ENCODE results near the gene SLC38A2. TPM values are rescaled to one million over a fixed set of nuclear protein-coding genes. Genes with fewer than 3 reads are reported as not detected.

The SLC38A2 gene
- total RNA-seq, 1 experiment from 2014 or later: 497 TPM

DNA sequence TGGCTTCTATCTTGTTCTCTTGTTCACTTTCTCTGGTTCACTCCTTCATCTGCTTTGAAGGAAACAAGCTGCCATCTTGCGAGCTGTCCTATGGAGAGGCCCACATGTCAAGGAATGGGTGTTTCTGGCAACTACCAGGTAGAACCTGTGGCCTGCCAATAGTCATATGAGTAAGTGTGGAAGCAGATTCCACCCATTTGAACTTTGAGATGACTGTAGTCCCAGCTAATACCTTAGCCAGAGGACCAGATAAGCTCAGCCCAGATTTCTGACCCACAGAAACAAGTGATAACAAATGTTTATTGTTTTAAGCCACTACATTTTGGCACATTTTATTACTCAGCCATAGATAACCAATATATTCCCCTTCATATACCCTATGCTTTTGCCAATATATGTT lies 4.0 kb upstream of the SLC38A2 start:
- no peak for DNase-seq (ENCODE audit: low read depth)

DNA sequence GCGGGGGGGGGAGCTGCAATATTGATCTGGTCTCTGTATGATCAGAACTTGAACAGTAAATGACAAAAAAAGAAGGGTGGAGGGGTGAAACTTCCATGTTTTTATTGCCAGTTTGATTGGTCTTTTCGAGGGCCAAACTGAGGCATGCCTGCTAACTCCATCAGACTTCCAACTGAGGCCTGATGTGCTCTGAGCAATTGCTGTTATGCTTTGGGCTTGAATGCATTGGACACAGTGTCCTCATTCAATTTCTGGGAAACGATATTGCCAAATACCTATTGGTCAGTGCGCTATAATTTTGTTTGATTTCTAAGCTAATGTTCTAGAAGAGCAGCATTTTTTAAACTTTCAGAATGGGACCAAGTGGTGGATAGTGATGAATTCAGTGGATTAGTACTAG lies 2.1 kb upstream of the SLC38A2 start:
- DNase-seq (ENCODE audit: low read depth): no peak

DNA sequence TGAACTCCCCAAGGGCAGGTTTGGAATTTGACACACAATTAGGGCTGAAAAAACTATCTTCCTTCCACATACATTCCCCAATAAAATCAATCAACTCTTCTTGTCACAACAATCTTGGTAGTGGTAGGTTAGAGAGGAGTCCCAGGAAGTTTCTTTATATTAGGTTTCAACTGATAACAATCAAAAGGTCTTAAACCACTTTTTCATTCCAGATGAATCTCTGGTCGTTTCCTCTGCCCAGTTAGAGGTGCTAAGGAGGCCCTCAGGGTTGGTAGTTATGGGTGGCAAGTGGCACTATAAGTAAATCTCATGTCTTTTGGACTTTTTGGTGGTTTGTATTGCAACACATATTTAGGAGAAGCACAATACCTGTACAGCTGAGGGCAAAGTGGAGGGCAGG lies 1.7 kb upstream of the SLC38A2 start:
- DNase-seq (ENCODE audit: low read depth): no peak

DNA sequence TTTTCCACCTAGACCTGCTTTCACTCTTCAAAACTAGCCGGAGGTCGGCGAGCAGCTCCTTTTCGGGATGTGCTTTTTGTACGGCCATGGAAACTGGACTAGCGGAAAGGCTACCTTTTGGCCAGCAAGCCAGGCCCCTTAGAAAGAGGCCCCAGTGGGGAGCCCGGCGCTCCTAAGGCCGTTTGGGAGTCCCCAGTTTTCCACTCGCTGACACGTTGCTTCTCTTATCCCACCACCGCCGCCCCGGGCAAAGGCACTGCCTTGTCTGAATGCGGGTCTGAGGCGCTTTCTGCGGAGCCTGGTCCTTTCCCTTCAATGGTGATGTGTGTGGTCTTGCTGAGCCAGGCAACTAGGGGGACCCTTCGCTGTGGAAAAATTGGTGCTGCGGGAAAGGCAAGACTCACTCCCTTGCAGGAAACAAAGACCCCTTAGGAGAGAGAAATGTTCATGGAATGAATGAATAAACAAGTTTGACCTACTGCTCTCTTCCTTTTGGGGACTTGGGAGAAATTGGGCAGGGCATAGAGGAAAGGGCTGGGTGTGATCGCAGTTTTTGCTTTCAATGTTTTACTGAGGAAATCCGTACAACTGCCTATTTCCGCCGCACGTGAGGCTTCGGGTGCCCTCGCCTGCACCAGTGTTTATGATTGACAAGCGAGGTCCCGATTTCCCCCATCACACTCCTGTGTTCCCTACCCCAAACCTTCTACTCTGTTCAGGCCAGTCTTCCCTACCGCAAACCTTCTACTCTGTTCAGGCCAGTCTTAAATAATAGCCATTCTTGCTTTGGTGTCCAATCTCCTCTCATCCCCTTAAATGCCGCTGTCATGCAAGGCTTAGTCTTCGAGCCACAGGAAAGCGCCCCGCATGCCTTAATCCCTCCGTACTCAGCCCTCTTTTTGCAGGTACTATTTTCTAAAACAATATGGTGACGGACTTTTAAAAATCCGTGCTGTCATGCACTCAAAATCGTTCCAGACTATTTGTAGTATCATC lies 1.0 kb upstream of the SLC38A2 start:
- DNase-seq (ENCODE audit: low read depth): peak; percentile 57

DNA sequence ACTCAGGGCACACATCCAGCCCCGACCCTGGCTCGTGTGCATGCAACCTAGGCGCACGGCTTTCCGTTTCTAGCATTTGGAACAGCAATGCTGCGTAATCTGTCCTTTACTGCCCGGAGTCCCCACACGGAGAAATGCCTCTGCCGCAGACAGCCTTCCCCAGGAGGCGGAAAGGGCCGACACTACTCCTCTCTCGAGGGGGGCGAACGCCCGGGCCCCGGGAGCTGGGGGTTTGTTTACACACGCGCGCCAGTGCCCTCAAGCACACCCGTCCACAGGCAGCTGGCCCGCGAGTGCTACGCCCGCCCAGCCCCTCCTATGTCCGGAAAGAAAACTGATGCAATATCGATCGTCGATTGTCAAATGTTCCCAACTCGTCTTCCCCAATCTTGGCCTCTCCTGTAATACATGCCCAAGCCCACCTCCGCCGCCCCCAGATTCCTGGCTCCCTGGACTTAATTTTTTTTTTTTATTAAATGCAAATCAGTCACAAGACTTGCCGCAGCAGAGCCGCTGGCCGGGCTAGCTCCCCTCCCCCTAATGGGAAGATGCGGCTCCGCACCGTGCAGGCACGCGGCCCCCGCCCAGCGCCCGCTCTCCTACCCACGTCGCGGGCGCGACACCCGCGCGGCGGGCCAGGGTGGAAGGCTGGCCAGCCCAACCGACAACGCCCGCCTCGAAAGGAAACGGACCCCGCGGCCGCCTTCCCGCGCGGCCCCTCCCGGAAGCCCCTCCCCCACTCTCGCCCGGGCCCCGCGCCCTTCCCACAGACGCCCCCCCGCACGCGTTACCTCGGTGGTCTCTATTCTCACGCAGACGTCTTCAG lies 642 bp downstream of the SLC38A2 start:
- DNase-seq (ENCODE audit: low read depth): peak; percentile 61

DNA sequence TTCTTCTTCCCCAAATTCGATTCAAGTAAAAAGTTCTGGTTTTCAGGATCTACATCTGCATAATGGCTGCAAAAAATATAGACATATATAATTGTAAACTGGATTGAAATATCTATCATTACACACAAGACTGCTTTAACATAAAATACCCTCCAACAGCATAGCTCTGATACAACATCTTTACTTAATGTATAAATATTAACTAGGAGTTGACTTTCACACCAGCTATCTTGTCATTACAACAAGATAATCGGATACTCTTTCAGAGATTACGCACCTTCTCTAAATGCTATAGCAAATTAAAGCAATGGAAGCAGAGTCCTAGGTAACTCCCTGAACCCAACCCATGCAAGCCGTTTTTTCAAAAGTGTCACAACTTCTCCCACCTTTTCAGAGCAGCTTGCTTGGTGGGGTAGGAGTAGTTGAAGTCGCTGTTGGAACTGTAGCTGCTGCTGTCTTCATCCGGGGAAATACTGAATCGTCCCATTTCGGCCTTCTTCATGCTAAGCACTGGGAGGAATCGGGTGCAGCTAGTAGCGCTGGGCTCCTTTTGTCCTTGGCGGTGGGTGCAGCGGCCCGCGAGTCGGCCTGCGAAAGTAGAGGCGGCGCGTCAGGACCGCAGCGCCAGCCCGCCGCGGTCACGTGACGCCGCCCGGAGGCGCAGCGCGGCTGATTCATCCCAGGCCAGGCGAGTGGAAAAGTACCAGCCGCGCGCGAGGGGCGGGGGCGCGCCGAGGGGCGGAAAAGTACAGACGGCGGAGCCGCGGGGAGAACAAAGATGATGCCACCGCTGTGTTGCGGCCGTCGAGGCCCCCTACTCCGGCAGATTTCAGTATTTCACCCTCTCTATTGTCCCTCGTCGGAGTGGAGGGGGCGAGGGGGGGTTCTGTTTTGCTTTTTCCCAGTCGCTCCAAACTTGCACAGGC lies 1.5 kb downstream of the SLC38A2 start:
- peak; percentile 89 for DNase-seq (ENCODE audit: low read depth)

DNA sequence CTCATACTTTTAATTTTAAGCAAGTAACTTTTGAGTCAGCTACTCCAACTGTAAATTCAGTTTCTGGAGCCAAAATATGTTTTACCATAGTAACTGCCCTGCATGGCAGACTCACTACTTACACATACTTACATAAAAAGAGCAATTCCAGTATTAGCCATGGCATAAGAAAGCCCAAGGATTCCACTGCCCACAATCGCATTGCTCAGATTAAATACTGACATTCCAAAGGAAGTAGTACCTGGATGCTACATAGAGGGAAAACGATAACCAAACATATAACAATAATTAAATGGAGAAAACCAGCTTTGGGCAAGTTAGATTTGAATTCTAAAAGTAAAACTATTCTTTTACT lies 2.2 kb downstream of the SLC38A2 start:
- peak; percentile 25 for DNase-seq (ENCODE audit: low read depth)

DNA sequence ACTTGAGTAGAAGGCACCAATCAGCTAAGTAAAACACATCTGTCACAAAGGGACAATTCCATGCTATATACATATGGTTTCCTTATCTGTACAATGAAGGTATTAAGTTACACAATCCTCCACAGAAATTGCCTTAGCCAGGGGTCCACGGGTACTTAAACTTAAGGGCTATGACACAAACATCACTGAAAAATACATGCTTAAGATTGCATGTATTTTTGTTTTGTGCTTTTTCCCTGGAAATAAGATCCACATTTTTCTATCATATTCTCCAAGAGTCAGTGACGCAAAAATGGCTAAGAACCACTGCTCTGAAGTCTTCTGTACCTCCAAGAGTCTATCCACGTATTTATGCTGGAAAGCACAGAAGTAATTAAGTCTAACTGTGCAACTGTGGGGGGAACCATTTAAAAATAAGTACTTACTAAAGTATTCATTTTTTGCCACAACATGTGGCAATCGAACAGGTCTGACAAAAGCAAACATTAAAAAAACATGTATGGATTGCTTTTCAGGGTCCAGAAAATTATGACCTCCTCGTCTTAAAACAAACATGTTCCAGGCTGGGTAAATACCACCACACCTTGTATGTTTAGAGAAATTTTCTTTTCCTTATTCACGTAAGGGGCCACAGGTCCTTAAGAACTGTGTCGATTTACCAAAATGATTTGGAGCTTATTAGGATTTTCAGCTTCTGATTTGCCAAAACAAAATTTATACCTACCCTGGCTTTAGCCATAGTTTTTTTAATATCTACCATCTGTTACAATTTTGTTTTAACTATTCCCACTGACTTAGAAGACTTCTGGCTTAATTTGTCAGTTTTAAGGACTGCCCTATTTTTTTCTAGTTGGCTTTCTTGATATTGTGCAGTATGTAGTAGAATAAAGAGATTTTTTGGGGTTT lies 2.8 kb downstream of the SLC38A2 start:
- DNase-seq (ENCODE audit: low read depth): no peak

DNA sequence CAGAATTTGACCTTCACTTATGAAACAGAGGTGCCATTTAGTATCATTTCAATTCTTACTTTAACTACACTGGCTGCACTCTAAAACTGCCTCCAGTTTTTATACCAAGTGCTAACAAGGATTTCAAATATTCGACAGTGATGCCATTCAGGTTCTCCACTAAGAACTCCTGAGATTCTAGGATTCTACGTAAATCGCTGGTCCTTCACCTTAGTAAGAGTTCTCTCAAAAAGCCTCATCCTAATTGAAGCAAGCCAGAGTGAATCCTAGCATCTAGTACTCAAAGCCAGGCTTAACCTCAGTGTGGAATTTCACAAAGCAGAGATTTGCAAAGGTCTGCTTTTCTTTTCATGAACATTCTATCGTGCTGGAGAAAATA lies 3.5 kb downstream of the SLC38A2 start:
- no peak for DNase-seq (ENCODE audit: low read depth)

DNA sequence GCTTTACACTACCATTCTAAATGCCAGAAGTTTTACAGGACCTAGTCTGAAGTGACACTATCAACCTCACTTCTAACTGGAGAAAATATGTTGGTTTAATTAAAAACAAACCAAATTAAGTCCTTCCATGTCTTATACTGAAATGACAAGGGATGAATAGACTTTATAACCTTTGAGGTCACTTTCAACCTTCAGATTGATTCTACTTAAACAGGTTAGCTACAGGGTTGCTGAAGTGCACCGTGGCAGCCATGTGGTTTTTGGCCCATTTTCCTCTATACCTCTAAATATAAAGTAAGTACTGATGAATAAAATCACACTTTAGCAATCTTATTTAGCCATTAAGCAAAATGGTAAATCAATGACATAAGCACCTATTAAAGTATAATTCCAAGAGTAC lies 3.9 kb downstream of the SLC38A2 start:
- DNase-seq (ENCODE audit: low read depth): no peak

DNA sequence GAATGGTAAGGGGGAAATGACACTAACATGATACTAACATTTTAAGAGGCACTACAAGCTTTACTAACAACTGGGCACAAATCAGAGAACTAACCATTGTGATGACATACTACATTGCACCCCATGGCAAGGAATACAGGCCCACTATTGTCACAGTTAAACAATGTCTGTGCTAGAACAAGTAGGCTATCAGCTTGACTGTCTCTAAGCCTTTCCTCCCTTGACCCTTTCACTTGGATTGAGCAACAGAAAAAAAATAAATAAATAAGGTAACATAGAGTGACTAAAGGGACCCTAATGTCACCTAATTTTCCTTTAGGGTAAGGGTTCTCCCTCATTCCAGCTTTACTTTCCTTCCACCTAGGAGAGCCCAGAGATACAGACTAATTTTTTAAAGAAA lies 4.4 kb downstream of the SLC38A2 start:
- DNase-seq (ENCODE audit: low read depth): peak; percentile 22

DNA sequence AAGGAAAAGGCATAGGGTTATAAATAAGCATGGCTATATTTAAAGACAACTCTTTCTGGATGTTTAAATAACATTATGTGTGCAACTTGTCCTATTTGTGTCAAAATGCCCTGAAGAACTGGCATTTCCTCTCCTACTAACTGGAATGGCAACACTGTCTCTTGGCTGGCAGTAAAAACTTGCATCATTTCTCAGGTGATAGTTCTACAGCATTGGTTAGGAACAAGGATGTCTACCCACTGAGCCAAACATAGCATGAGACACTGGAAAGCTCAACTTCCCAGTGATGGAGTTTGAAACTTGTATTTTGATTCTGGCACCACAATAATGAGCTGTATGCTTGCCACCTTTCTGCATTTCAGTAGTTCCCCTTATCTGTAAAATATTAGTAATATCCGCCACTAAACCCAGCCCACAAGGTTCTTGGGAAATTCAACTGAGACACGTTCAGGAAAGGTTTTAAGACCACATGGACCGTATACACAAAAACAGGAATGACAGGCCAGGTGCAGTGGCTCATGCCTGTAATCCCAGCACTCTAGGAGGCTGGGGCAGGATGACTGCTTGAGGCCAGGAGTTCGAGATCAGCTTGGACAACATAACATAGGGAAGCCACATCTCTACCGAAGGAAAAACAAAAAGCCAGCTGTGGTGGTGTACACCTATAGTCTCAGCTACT lies 5.1 kb downstream of the SLC38A2 start:
- DNase-seq (ENCODE audit: low read depth): peak; percentile 45

DNA sequence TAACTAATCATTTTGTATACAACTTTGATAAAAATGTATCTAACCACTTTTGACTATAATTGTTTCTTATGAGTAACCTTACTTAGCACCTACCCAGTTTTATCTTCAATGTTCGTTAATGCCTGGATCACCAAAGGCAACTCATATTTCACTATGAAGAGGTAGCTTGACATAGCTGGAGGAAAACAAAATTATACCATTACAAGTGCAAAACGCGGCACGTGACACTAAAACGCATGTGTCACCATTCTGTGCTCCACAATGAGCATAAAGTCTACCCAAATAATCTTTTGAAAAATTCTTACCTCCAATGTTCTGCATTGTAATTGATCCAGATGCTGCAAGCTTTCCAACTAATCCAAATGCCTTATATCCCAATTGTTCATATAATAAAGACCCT lies 5.8 kb downstream of the SLC38A2 start:
- DNase-seq (ENCODE audit: low read depth): no peak

DNA sequence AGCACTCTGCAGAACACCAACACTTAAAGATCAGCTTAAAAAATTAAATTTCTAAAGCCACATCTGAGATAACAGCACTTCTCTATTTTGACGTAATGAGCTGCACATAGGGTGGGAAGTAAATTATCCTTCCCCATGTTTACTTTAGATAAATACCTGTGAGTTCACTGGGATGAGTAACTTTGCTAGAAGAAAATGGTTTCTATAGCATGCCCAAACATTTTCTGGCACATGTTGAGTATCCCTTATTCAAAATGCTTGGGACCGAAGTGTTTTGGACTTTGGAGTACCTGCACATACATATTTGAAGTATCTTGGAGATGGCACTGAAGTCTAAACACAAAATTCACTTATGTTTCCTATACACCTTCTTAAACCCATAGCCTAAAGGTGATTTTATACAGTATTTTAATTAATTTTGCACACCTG lies 6.6 kb downstream of the SLC38A2 start:
- no peak for DNase-seq (ENCODE audit: low read depth)

DNA sequence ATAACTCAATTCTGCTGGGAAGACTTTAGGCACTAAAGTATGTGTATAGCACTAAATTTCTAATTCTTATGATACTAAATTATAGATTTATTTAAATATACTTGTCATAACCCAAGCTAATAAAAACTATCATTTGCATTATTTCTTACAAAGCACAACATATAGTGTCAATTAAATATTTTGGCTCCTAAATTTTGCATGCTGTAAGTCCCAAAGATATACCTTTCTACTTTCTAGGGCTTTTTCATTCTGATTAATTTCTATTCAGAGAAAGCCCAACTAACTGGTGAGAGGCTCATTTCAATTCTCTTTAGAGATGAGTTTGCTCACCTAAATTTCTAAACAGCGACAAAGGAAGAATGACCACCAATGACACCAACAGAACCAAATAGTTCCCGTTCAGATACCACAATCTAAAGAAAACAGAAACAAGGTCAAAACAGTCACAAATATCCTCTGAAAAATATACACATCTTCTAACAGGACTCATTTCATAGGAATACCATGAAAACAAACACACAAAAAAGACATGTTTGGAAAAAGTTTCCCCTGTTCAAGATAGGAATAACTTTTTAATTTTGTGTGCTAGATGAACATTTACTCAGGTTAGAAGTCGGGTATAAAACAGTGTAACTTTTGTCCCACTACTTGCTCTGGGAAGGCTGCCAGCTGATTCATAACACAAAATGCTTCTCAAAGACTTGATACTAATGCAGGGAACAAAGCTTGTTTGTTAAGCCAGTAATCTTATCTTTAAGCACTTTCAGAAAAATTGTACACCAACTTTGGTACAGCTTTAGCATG lies 7.6 kb downstream of the SLC38A2 start:
- peak; percentile 89 for DNase-seq (ENCODE audit: low read depth)

DNA sequence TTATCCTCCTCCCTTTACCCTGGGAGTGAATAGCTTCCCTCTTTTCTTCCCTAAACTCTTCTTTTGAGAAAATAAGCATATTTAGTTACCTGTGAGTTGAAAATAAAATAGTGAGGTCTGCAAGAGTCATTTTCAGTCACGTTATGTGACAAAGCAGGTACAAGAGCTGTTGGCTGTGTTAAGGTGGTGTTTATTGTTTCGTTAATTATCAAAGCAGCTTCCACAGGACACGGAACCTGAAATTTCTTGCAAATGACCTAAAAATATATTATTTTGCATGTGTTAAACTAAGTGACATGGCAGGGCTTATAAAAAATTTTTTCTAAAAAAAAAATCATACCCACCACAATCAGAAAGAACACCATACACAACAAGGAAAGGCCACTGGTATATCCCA lies 8.3 kb downstream of the SLC38A2 start:
- DNase-seq (ENCODE audit: low read depth): no peak

DNA sequence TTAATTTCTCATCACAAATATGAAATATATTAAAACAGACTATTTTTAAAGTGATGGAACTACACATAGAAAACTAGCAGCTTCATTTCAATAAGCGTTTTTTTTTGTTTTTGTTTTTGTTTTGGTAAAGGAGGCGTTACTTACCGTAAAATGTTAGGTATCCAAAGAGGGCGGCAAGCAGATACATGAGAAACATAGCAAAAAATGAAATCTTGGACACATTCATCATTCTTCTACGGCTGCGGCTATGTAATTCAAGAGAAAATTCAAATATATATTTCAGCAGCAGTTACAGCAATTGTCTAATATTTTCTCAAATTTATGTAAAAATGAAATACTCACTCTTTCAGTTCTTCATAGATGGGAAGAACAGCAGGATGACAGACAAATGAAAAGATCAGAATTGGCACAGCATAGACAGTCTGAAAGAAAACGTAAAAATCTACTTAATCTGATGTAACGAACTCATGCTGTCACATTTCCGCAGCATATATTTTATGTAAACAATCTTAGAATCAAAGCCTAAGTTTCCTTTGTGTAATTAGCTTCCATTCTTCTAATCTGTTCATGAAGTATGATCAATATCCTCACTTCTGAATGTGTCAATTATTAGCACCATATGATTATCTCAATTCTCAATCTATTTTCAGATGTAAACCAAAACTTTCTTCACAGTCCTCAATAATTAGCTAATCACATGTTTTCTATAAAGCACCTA lies 8.8 kb downstream of the SLC38A2 start:
- no peak for DNase-seq (ENCODE audit: low read depth)

DNA sequence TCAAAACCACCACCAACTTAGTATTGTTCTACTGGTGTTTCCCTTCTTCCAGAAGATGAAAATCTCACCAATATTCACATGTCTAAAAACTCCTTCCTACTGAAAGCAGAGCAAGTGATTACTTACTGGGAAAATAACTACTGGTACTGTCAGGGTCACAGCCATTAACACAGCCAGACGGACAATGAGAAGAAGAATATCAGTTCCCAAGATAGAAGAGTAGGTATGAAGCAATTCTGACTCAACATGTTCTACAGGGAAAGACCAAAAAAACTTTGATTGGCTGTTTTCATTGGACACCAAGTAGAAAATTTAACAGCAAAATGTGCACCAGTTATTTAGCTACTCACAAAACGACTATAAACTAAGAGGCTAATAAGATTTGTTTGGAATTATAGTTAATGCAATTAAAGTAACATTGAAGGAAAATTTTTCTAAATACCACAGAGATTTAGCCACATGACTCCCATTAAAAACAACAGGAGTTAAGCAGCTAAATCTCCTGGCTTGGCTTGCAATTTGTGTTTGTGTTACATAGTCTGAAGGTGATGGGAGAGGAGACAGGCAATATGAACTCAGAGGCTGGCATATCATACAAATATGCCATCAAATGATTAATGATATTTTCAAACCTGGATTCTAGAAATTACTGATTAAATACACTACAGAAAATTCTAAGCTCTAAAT lies 9.5 kb downstream of the SLC38A2 start:
- DNase-seq (ENCODE audit: low read depth): peak; percentile 59

All from LHCN-M2 (cell line).